ENCODE results near the gene CFAP47.

The CFAP47 gene

DNA sequence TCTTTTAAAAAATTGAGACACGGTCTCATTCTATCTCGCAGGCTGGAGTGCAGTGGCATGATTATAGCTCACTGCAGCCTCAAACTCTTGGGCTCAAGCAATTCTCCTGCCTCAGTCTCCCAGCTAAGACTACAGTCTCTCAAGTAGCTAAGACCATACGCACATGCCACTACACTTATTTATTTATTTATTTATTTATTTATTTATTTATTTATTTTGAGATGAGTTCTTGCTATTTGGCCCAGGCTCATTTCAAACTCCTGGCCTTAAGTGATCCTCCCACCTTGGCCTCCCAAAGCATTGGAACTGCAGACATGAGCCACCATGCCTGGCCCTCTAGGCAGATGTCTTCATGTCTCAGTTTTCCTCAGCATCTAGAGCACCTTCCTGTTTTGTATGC, 482.2 kb downstream of the CFAP47 start:
- Histone ChIP-seq H3K36me3 (ENCODE audit: control insufficient read depth, low read length) (no peaks in the 10 kb centered on the region), H3K27me3 (ENCODE audit: control insufficient read depth, low read length) (no peaks in the 10 kb centered on the region), H4K20me1 (ENCODE audit: control insufficient read depth, insufficient read depth, low read depth, low read length) (no peaks in the 10 kb centered on the region), H3K27ac (ENCODE audit: low read depth, low read length) (no peak overlapping the region), H3K9me3 (ENCODE audit: control insufficient read depth, insufficient read depth, low read length) (no peaks in the 10 kb centered on the region), H3K4me1 (ENCODE audit: control insufficient read depth, low read length) (no peaks in the 10 kb centered on the region), H3K4me3 (ENCODE audit: low read length) (no peak overlapping the region), H3F3A (ENCODE audit: control insufficient read depth, insufficient read depth) (no peaks in the 10 kb centered on the region), H3K4me2 (ENCODE audit: low read length) (no peak overlapping the region), H3K9me2 (replicated peaks; ENCODE audit: control insufficient read depth, low read length) (no peaks in the 10 kb centered on the region), H3K79me2 (ENCODE audit: control insufficient read depth, low read length) (no peaks in the 10 kb centered on the region)
- no peak for TF ChIP-seq EZH2phosphoT487 (IDR thresholded peaks at IDR 0.05; ENCODE audit: borderline replicate concordance, low read length)
- TF ChIP-seq, protein P1, sequence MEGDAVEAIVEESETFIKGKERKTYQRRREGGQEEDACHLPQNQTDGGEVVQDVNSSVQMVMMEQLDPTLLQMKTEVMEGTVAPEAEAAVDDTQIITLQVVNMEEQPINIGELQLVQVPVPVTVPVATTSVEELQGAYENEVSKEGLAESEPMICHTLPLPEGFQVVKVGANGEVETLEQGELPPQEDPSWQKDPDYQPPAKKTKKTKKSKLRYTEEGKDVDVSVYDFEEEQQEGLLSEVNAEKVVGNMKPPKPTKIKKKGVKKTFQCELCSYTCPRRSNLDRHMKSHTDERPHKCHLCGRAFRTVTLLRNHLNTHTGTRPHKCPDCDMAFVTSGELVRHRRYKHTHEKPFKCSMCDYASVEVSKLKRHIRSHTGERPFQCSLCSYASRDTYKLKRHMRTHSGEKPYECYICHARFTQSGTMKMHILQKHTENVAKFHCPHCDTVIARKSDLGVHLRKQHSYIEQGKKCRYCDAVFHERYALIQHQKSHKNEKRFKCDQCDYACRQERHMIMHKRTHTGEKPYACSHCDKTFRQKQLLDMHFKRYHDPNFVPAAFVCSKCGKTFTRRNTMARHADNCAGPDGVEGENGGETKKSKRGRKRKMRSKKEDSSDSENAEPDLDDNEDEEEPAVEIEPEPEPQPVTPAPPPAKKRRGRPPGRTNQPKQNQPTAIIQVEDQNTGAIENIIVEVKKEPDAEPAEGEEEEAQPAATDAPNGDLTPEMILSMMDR (IDR thresholded peaks at IDR 0.05; ENCODE audit: low read depth, low read length, poor library complexity, severe bottlenecking): no peak

DNA sequence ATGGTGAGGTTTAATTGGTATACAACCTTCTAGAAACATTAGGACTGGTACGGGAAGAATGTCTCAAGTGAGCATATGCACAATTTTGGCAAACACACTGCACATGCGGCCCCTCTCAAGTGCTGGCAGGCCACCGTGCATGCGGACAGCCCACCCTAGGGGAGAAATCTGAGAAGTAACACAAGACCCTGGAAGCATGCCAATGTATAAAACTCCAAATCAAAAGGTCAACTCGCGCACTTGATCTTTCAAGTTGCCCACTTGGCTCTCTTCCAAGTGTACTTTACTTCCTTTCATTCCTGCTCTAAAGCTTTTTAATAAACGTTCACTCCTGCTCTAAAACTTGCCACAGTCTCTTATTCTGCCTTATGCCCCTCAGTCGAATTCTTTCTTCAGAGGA, 488.3 kb downstream of the CFAP47 start:
- H3F3A ChIP-seq (ENCODE audit: control insufficient read depth, insufficient read depth): no peaks in the 10 kb centered on the region
- H3K9me3 ChIP-seq (ENCODE audit: control insufficient read depth, insufficient read depth, low read length): no peaks in the 10 kb centered on the region
- no peaks in the 10 kb centered on the region for H3K79me2 ChIP-seq (ENCODE audit: control insufficient read depth, low read length)
- no peak for TF ChIP-seq EZH2phosphoT487 (IDR thresholded peaks at IDR 0.05; ENCODE audit: borderline replicate concordance, low read length)
- TF ChIP-seq, protein P1 (IDR thresholded peaks at IDR 0.05; ENCODE audit: low read depth, low read length, poor library complexity, severe bottlenecking): no peak
- H3K4me2 ChIP-seq (ENCODE audit: low read length): no peak overlapping the region
- no peak overlapping the region for H3K27ac ChIP-seq (ENCODE audit: low read depth, low read length)
- no peaks in the 10 kb centered on the region for H3K36me3 ChIP-seq (ENCODE audit: control insufficient read depth, low read length)
- no peaks in the 10 kb centered on the region for H3K4me1 ChIP-seq (ENCODE audit: control insufficient read depth, low read length)
- no peak overlapping the region for H3K4me3 ChIP-seq (ENCODE audit: low read length)
- H3K27me3 ChIP-seq (ENCODE audit: control insufficient read depth, low read length): no peaks in the 10 kb centered on the region
- no peaks in the 10 kb centered on the region for H4K20me1 ChIP-seq (ENCODE audit: control insufficient read depth, insufficient read depth, low read depth, low read length)
- no peaks in the 10 kb centered on the region for H3K9me2 ChIP-seq (replicated peaks; ENCODE audit: control insufficient read depth, low read length)

DNA sequence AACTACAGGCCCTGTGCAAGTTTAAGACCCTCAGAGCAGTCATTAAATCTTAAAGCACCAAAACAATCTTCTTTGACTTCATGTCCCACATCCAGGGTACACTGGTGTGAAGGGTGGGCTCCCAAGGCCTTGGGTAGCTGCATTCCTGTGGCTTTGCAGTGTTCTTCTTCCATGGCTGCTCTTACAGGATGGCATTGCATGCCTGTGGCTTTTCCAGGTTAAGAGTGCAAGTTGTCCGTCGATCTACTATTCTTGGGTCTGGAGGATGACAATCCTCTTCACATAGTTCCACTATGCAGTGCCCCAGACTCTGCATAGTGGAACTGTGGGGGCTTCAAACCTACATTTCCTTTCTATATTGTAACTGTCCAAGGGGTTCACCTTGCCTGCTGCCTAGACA, 494.5 kb downstream of the CFAP47 start:
- no peaks in the 10 kb centered on the region for H3K27me3 ChIP-seq (ENCODE audit: control insufficient read depth, low read length)
- H3K9me2 ChIP-seq (replicated peaks; ENCODE audit: control insufficient read depth, low read length): no peaks in the 10 kb centered on the region
- H3K27ac ChIP-seq (ENCODE audit: low read depth, low read length): no peak overlapping the region
- no peaks in the 10 kb centered on the region for H3K9me3 ChIP-seq (ENCODE audit: control insufficient read depth, insufficient read depth, low read length)
- TF ChIP-seq, protein P1 (IDR thresholded peaks at IDR 0.05; ENCODE audit: low read depth, low read length, poor library complexity, severe bottlenecking): no peak
- no peak for TF ChIP-seq EZH2phosphoT487 (IDR thresholded peaks at IDR 0.05; ENCODE audit: borderline replicate concordance, low read length)
- no peaks in the 10 kb centered on the region for H3K36me3 ChIP-seq (ENCODE audit: control insufficient read depth, low read length)
- no peaks in the 10 kb centered on the region for H3K4me1 ChIP-seq (ENCODE audit: control insufficient read depth, low read length)
- H4K20me1 ChIP-seq (ENCODE audit: control insufficient read depth, insufficient read depth, low read depth, low read length): no peaks in the 10 kb centered on the region
- H3K4me3 ChIP-seq (ENCODE audit: low read length): no peak overlapping the region
- H3K4me2 ChIP-seq (ENCODE audit: low read length): no peak overlapping the region
- no peaks in the 10 kb centered on the region for H3F3A ChIP-seq (ENCODE audit: control insufficient read depth, insufficient read depth)
- no peaks in the 10 kb centered on the region for H3K79me2 ChIP-seq (ENCODE audit: control insufficient read depth, low read length)

DNA sequence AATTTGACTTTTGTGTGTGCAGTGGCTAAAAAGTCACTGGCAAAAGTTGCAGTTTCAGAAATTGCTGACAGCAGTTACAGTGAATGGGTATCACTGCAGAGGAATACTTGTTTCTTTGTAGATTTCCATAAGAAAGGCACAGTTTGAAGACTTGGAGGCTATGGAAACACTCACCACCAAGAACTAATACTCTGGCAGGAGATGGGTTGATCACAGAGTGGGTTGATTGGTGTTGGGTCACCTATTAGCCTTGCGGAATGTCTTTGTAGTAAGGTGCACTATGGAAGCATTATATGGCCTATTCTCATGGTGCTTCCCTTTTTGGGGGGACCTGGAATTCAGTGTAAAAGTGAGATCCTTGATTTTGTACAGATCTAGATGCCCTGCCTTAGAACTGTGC, 502.8 kb downstream of the CFAP47 start:
- no peak overlapping the region for H3K4me2 ChIP-seq (ENCODE audit: low read length)
- H3K9me2 ChIP-seq (replicated peaks; ENCODE audit: control insufficient read depth, low read length): no peaks in the 10 kb centered on the region
- TF ChIP-seq EZH2phosphoT487 (IDR thresholded peaks at IDR 0.05; ENCODE audit: borderline replicate concordance, low read length): no peak
- TF ChIP-seq, protein P1 (IDR thresholded peaks at IDR 0.05; ENCODE audit: low read depth, low read length, poor library complexity, severe bottlenecking): no peak
- no peaks in the 10 kb centered on the region for H3K9me3 ChIP-seq (ENCODE audit: control insufficient read depth, insufficient read depth, low read length)
- no peaks in the 10 kb centered on the region for H3F3A ChIP-seq (ENCODE audit: control insufficient read depth, insufficient read depth)
- H3K27ac ChIP-seq (ENCODE audit: low read depth, low read length): no peak overlapping the region
- no peaks in the 10 kb centered on the region for H3K27me3 ChIP-seq (ENCODE audit: control insufficient read depth, low read length)
- no peaks in the 10 kb centered on the region for H3K36me3 ChIP-seq (ENCODE audit: control insufficient read depth, low read length)
- no peaks in the 10 kb centered on the region for H3K4me1 ChIP-seq (ENCODE audit: control insufficient read depth, low read length)
- H4K20me1 ChIP-seq (ENCODE audit: control insufficient read depth, insufficient read depth, low read depth, low read length): no peaks in the 10 kb centered on the region
- H3K79me2 ChIP-seq (ENCODE audit: control insufficient read depth, low read length): no peaks in the 10 kb centered on the region
- no peak overlapping the region for H3K4me3 ChIP-seq (ENCODE audit: low read length)
